Measurements from ENCODE around the gene C8G.

C8G gene

DNA sequence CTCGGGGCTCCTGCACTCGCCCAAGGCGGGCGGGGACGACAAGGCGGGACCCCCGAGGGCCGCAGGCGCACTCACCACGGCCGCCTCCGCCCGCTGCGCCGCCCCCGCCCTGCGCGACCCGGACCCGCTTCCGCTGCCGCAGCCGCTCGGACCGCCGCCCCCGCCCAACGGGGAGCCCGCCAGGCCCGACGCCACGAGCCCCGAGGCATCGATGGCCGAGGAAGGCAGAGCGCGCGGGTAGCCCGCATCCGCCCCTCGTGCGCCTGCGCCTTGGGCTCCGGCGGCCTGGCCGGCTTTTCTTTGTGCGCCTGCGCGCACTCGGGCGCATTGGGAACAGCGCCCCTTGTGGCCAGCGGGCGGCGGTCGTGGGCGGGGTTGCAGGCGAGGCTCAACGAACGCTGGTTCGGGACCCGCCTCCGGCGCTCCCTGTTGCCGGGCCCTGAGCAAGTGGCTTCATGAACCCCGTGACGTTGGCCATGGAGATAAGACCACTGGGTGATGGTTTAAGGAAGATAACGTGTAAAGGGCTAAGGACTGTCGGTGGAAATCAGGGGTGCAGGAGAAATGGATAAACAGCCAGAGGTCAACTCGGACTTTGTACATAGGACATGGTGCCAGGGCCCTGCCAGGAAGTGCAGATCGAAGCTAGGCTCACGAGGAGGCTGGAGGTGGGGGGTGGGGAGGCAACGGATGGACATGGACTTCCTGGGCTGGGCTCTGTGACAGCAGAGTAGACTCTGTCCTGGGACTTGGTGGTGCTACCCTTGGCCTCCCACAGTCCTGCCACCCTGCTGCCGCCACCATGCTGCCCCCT lies at the start of gene C8G, which contains the start of gene FBXW5:
TSS of gene C8G (plus strand) at position 725 of the 814 bp plus-strand sequence. CDS start at position 803, 78 bp downstream.
TSS of gene FBXW5 (minus strand) at position 220 of the 814 bp plus-strand sequence. CDS start 655 bp downstream, outside the sequence.
- peak; percentile 95 for FAIRE-seq

DNA sequence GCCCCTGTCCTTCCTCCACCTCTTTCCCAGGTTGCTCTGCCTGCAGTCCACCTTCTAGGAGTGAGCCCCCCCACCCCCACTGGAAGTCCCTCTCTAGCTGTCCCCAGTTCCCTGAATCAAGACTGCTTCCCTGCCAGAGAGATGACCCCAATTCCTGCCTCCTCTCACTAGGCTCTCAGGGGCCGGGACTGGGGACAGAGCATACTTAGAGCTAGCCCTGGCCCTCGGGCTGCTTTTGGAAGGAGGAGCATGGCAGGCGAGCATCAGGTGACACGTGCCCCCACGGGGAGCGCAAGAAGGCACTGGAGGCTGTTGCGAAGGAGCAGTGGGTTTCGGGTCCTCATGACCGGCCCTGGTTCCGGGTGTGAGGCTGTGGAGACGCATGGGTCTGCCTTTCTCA lies 49.0 kb upstream of the C8G start:
- no peak for DNase-seq (ENCODE audit: extremely low spot score, insufficient read length, low read depth)
- FAIRE-seq, result no peak

More for the DNA sequence above, at the start of gene C8G, which contains the start of gene FBXW5:
- peak; percentile 100 for DNase-seq (ENCODE audit: extremely low spot score, insufficient read length, low read depth)

DNA sequence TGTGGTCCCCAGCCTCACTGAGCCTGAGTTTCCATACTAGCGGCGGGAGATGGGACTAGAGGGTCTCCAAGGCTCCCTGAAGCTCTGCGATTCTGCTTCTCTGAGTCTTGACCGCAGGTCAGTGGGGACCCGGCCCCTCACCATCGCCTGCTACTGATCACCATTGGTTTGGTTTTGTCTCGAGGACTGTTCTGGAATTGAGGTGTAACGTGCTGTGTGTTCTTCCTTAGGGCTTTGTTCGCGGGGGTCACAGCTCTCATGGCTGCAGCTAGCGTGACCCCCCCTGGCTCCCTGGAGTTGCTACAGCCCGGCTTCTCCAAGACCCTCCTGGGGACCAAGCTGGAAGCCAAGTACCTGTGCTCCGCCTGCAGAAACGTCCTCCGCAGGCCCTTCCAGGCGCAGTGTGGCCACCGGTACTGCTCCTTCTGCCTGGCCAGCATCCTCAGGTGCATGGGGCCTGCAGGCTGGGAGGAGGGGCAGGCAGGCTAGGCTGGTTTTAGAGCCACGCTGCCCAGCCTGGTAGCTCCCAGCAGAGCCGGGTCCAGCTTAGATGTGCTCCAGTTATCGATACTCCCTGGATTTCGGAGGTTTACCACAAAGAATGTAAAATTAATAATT lies 46.5 kb upstream of the C8G start:
- no peak for FAIRE-seq
- DNase-seq (ENCODE audit: extremely low spot score, insufficient read length, low read depth), result no peak

DNA sequence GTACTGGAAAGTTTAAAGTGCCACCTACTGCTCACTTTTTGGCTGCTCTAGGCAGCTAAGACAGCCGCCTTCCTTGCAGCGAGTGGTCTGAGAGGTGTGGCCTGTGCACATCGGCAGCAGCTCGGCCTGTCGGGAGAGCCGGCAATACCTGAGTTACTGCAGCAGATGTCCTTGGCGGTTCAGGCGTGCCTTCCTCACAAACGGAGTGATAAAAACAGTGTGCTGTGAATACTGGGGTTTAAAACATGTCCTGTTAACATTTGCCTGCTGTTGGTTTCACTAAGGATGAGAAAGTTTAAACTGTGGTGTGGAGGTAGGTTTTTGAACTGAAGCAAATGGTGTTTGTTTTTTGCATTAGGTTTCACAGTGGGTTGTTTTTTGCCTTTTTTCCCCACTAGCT lies 45.8 kb upstream of the C8G start:
- no peak for DNase-seq (ENCODE audit: extremely low spot score, insufficient read length, low read depth)
- FAIRE-seq, result peak; percentile 74

DNA sequence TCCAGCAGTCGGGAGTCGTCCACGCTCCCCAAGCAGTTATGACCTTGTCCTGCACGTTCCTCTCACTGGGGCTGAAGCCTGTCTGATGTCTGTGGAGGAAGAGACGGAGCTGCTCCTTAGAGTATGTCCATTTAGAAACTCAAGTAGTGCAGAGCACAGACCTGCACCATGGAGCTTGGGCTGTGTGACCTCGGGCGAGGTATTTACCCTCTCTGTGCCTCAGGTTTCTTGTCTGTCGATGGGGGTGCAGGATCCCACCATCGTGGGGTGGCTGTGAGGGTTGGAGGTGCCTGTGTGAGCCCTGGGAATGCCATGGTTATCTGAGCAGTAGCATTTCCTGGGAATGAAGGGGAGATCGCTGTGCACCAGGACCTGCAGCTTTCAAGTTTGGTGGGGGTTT lies 44.5 kb upstream of the C8G start:
- DNase-seq (ENCODE audit: extremely low spot score, insufficient read length, low read depth), result no peak
- no peak for FAIRE-seq

DNA sequence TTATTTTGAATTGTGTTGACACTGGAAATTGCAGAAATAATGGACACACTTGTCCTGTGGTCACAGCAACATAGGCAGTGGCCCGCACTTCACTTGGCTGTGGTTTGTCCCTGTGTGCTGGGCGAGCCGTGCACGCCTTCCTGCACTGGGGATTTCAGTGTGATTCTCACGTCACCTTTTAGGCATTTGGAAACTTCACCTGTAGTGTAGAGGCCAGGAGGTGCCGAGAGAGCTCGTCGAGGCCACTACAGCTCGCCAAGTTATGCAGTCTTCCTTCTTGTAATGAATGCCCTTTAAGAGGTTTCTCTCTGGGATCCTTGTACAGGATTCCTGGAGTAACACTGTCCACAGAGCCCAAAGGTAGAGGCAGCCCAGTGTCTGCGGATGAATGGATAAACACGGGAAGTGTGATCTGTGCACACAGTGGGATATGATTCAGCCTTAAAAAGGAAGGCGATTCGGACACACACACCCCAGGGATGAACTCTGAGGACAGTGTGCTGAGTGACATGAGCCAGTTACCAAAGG lies 44.0 kb upstream of the C8G start:
- DNase-seq (ENCODE audit: extremely low spot score, insufficient read length, low read depth) (no peak), FAIRE-seq (peak; percentile 12)

DNA sequence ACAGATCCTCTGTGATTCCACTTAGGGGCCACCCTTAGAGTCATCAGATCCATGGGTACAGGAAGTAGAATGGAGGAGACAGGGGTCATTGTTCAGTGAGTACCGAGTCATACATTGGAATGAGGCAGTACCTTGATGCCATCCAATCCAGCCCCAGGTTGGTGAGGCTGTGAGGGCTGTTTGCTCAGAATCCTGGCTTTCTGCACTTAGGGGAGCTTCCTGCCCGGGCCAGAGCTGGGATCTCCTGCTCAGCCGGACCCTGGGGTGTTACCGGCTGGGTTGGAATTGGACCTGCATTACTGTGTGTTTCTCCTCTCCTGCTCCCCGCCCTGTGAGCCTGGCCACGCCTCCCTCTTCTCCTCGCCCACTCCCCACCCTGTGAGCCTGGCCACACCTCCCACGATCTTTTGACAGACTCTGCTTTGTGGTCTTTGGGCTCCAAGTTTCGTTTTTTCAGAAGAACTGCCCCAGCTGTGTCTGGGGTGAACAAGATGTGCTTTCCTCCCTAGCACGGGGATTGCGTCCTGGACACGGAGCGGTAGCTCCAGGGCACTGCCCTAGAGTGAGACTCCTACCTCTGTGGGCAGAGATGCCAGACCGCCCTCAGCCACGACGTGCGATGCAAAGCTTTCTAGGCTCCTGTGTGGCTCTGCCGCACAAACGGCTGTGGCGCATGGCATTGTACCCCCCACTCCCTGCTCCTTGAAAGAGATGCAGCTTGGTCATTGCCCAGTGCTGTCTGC lies 43.4 kb upstream of the C8G start:
- FAIRE-seq, result peak; percentile 97
- DNase-seq (ENCODE audit: extremely low spot score, insufficient read length, low read depth), result peak; percentile 59

DNA sequence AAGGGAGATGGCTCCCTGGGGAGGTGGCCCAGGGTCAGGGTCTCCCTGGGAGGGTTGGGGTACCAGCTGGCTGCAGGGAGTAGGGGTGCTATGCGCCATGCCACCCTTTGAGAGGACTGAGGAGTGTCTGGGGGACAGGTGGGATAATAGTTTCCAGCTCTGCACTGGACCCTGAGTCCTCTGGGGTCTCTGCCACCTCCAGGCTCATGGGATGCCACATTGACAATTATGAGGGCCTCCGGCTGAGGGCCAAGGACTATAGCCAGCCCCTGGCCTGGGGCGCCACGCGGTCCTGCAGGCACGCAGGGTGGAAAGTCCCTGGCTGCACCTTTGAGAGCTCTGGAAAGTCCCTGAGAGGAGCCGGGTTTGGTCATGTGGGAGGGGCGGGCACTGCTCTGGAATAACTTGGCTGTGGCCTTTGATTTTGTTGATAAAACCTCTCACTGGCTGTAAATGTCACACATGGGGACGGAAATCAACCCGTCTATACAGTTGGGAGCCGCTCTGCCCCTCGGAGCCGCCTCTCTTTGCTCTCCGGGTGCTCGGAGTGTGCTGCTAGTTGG lies 42.7 kb upstream of the C8G start:
- no peak for FAIRE-seq
- peak; percentile 71 for DNase-seq (ENCODE audit: extremely low spot score, insufficient read length, low read depth)

DNA sequence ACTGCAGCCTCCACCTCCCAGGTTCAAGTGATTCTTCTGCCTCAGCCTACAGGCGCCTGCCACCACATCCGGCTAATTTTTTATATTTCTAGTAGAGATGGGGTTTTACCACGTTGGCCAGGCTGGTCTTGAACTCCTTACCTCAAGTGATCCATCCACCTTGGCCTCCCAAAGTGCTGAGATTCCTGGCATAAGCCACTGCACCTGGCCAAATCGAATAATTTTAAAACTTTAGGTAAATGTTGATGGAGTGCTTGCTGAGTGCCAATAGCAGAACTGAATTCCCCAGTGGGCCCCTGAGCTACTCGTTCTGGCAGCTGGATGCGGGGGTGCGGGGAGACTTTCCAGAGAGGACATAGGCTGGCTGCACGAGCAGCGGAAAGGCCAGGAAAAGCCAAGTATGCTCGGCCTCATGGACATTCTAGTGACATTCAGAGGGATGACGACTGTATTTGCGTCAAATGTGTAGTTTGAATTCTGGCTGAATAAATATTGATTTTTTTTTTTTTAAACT lies 41.9 kb upstream of the C8G start:
- FAIRE-seq (no peak), DNase-seq (ENCODE audit: extremely low spot score, insufficient read length, low read depth) (no peak)

DNA sequence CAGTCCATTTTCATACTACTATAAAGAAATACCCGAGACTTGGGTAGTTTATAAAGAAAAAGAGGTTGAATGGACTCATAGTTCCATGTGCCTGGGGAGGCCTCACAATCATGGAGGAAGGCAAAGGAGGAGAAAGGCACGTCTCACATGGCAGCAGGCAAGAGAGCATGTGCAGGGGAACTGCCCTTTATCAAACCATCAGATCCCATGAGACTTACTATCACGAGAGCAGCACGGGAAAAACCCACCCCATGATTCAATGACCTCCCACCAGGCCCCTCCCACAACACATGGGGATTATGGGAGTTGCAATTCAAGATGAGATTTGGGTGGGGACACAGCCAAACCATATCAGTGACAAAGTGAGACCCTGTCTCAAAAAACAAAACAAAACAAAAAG lies 38.8 kb upstream of the C8G start:
- FAIRE-seq (no peak), DNase-seq (ENCODE audit: extremely low spot score, insufficient read length, low read depth) (no peak)

DNA sequence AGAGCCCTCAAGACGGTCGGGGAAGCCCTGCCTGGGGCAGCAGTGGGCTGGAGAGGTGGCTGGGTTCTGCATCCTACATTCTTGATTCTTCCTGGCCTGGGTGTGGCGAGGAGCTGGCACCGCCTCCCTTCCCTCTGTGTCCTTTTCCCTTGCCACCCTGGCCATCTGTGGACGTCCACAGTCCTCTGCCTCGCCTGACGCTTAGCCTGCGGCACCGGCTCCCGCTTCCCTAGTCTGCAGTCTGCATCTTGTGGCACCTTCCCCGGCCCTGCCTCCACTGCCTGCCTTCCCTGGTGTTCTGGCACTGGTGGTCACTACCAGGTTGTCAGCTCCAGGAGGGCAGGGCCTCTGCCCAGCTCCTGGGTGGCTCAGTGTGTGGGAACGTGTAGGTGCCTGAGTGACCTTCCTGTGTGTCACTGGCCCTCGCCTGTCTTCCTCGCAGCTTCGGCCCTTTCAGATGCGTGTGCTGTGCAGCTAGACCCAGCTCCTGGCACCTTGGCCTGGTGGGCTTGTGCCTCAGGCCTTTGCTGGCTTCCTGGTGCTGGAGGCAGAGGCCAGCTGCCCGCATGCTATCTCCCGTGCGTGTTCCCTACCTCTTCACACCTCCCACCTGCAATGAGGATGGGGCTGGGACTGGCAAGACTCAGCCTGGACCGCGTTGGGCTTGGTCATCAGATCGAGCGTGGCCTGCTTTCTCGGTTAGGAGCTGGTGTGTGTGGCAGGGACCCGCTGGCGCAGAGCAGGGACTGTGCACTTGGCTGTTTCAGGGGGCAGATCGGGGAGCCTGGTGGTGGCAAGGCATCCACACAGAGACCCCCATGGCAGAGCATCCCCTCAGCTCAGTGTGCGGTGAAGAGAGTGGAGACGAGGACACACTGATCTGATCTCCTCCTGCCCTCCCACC lies 37.8 kb upstream of the C8G start:
- DNase-seq (ENCODE audit: extremely low spot score, insufficient read length, low read depth) (no peak), FAIRE-seq (no peak)

DNA sequence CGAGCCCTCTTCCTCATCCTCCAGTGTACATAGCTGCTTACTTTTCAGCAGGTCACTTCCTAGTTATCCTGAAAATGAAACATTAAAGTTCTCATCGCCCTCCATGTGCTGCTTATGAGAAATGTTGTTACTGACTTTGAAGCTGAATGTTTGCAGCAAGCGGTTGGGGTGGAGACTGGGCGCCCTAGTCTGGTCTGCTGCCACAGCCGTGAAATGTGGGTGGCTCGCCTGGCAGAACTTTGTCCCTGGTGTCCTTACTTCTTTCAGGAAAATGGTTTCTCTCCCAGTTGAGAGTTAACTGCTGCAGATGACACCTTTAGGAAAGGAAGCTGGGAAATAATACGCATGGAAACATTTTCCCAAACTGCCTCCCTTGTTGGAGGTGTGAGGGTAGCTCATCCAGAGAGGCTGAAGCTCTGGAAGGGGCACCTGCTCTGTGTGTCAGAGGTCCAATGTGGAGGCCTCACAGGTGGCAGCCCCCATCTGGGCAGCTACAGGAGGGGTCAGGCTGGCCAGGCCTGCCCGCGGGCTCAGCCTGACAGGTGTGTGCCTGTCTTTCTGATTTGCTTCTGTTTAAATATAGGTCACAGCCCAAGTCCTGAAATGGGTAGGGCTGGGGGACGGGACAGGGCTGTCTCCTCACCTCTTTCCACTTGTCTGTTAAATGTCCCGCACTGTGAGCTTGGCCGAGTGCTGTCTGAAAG lies 34.7 kb upstream of the C8G start:
- FAIRE-seq, result no peak

DNA sequence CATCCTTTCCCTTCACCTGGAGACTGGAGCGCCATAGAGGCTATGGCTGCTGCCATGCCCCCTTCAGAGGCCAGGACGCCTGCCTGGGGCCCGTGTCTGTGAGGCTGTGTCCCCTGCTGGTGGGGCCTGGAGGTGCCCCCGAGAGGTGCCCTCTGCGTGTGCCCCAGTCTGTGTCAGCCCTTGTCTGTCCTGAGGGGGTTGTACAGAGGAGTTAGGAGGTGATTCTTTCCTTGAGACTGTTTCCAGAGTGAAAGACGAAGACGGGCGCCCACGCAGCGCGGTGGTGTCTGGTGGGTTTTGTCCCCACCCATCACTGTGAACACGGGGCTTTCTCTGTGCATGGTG lies 34.2 kb upstream of the C8G start:
- FAIRE-seq (no peak), DNase-seq (ENCODE audit: extremely low spot score, insufficient read length, low read depth) (no peak)

More for the DNA sequence above, 34.7 kb upstream of the C8G start:
- DNase-seq (ENCODE audit: extremely low spot score, insufficient read length, low read depth), result no peak

DNA sequence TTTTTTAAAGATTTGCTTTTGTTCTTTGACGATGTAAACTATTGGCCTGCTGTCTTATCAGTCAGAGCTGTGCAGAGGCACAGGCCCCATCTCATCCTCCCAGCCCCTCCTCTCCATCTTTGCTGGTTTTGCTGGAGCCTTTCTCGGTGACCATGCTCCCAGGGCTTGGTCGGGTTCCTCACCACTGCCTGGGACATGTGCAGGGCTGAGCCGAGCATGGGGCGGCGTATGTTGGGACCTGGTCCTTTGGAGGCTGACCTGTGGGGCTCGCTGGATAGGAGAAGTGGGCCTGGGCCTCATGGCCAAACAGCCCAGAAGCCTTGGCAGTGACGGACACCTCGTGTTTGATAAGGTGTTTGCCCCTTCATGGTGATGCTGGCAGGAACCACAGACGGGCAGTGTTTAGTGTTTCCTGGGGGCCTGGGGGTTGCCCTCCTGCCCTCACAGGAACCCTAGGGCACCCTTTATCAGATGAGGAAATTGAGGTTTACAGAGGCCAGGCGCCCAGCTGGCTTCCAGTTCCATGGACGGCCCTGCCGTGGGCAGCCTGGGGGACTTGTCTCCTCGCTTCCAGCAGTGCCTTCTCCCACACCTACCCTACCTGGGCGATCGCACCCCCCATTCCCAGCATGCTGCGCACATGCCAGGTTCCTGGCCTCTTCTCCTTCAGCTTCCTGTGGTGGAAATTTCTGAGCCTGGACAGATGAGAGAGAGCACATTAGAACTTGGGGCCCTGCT lies 31.2 kb upstream of the C8G start:
- DNase-seq (ENCODE audit: extremely low spot score, insufficient read length, low read depth), result no peak

DNA sequence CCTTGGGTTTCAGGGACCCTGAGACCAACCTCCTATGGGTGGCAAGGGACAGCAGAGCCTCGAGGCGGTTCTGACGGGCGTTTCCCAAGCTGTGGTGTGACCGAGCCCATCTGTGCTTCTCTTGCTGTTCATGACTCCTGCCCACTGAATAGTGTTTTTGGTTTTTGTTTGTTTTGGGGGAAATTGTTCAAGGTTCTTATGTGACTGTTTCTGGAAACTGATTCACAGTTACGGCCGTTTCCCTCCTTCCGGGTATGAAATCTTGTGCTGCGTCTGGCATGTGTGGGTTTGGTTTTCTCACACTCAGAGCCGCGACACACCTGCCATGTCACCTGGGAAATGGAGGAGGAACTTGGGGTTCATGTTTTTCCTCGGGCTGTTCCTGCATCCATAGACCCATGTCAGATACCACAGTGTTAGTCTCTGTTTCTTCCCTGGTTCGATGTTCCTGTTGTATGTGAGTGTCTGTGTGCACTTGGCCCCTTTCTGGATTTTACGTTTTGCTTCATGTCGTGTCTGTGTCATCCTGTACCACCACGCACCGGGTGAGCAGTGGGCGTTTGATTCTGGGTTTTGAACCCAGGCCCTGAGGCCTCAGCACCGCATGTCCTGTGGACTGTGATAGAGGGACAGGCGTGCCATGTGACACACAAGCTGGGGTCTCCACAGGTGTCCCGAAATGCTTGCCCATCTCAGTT lies 29.3 kb upstream of the C8G start:
- FAIRE-seq (no peak), DNase-seq (ENCODE audit: extremely low spot score, insufficient read length, low read depth) (no peak)

More for the DNA sequence above, 31.2 kb upstream of the C8G start:
- FAIRE-seq, result no peak

DNA sequence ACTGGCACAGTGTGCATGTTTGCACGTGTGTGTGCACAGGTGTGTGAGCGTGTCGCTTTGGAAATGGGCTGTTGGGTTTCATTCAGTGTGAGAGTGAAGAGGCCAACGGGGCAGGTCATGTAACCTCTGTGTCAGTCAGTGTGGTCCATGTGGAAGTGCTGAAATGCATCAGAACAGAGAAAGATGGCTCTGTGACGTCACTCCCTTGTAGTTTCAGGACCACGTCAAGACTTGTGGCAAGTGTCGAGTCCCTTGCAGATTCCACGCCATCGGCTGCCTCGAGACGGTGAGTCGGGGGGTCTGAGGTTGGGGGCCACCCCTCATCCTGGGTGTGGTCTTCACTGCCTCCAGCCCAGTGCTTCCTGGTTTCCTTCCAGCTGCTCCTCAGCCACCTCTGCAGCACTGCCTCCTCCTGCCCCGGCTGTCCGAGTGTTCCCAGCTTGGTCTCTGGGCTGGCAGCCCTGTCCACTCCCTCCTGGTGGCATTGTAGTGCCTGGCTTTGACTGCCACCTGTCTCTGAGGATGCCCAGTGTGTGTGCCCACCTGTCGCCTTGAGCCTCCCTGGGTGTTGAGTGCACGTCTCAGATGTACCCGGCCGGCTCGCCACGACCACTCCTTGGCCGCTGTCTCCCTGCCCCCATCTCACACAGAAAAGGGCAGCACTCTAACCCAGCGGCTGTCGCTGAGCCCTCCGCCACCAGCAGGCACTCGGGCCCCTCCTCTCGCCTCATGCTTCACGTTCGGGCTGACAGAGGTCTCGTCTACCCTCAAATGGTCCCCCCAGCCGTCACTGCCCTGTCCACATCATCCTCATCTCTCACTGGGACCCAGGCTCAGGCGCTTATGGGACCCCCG lies 28.5 kb upstream of the C8G start:
- no peak for FAIRE-seq
- DNase-seq (ENCODE audit: extremely low spot score, insufficient read length, low read depth), result no peak
